ENCODE results near the gene RPL36AL. TPM values are rescaled to one million over a fixed set of nuclear protein-coding genes. Genes with fewer than 3 reads are reported as not detected.

Gene RPL36AL
- total RNA-seq, 1 donor from 2014 or later, result 225 TPM

DNA sequence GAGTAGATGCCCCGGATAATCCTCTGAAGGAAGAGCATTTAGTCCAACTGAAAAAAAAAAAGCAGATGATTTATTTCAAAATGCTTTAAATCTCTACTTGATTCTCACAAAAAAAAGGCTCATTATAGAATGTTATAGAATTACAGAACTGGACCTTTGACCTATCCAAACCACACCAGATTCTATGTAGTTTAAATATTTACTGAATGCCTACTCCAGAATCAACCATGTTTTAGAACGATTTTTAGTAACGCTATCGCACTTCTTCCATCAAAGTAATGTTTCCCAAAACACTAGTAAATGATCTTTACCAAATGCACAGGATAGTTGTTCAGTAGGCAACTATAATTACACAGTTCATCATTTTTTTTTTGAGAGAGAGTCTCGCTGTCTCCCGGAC, 36.8 kb downstream of the RPL36AL start:
- intact Hi-C loops (cut with micrococcal nuclease), result no loop called here

DNA sequence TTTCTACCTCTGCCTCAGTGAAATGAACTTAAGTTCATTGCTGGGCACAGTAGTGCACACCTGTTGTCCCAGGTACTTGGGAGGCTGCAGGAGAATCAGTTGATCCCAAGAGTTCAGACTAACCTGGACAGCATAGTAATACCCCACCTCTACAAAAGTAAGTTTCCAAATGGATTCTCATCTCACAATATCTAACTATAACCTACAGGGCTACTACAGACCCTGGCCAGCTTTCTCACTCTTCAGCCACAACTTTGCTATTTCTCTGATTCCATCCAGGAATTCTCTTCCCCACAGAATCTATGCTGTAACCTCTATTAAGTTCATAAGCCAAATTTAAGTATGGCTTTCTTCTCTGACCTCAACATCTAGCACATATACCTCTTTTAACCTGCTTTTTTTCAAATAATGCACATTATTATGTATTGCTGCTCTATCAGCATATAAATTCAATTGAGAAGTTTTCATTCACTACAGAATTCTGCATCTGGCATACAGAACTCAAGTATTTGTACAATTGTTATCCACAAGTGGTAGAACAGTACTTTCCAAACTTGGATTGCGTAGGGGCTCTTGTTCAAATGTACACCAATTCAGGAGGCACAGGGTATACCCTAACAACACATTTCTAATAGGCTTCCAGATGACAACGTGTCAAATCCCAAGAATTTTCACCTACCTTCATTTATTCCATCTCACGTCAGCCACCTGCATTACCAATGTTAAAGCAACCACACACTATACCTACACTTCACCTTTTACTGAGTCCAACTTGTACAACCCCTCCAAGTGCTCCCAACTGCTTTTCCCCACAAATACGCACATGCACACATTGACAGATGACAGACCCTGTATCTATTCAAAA, 38.1 kb downstream of the RPL36AL start:
- intact Hi-C loops (cut with micrococcal nuclease), result no loop called here

DNA sequence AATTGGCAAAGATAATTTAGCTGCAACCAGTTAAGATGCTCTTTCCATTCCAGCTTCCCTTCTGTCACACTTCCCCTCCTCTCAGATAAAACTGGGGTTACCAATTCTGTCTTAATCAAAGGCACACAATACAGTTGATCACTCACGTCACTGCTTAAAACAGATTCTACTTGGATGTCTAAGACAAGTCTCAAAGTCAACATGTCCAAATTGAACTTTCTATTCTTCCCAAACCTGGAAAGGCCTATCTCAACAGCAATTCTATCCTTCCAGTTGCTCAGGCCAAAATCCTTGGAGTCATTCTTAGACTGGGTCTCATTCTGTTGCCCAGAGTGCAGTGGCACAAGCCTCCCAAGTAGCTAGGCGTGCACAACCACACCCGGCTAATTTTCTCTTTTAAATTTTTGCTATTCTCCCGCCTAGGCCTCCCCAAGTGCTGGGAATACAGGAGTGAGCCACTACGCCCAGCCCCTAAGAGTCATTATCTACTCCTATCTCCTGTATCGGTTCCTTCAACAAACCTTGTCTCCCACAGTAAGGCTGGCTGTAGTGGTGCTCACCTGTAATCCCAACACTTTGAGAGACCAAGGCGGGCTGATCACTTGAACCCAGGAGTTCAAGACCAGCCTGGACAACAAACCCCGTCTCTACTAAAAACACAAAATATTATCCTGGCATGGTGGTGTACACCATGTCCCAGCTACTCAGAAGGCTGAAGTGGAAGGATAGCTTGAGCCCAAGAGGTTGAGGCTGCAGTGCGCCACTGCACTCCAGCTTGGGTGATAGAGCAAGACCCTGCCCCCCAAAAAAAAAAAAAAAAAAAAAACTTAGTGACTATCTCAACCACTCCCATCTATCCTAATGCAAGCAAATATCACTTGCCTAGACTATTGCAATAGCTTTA, 39.0 kb downstream of the RPL36AL start:
- intact Hi-C loops (cut with micrococcal nuclease), result no loop called here

DNA sequence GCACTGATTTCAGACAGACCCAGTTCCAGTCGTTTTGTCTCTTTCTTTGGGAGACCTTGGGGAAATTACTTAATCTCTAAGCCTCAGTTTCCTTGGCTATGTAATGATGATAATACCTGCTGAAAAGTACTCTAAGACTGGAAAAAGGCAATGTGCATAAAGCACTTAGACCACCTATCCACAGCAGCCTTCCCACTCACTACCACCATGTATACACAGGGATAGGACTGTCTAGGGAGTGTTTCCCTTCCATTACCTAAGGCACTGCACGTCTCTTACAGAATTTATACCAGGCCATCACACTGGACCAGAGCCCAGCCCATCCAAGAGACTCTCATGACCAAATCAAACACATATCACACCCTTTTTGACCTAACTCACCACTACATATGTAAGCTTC, 40.6 kb downstream of the RPL36AL start:
- intact Hi-C loops (cut with micrococcal nuclease), result no loop called here

DNA sequence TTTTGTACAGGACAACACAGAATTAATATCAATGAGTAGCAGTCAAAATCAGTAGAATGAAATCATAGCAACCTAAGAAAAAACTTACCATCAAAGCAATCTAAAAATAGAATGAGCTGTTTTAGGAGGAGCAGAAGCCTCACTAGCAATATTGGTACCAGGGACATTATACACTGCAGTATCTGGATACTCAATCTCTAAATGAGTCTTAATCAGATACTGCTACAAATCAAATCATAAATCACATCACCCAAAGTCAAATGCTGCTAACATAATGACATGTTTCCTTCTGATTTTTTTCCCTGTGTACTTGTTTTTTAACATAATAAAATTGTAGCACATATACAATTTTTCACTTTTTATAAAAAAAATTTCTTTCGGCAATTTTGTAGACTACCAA, 42.3 kb downstream of the RPL36AL start:
- intact Hi-C loops (cut with micrococcal nuclease), result no loop called here

DNA sequence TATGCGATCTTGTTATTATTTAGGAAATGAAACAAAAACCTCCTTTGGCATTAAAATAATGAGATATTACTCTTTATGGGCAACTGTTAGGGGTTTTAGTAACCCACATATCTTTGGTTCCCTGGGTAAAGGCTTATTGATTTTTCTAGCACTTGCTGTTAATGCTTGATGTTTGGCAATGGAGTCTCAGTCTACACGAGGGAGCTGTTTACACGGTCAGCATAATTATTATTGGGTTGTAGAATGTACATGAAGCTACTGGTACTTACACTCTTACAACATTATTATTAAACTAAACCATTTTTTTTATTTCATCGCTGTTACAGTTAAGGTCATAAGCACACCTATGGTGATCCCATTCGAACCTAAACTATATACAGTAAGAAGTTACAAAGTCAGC, 46.4 kb downstream of the RPL36AL start:
- intact Hi-C loops (cut with micrococcal nuclease), result no loop called here

DNA sequence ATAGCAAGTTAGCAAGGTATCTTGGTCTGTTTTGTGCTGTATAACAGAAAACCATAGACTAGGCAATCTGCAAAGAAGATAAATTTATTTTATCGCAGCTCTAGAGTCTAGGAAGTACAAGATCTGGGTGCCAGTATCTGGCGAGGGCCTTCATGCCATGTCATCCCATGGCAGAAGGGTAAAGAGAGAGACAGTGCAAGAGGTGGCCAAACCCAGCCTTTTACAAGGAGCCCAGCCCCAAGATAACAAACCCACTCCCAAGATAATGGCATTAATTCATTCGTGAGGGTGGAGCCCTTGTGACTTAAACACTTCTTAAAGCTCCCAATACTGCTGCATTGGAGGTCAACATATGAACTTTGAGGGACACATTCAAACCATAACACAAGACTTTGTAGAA, 51.1 kb downstream of the RPL36AL start:
- intact Hi-C loops (cut with micrococcal nuclease), result no loop called here

Other genes starting within 250 kb of the RPL36AL start
- gene RPS29, start 34.2 kb downstream of the RPL36AL start, total RNA-seq, result 2,033 and 2,075 TPM in 2 replicates
- 48.4 and 48.7 TPM in 2 replicates for gene LRR1, start 21.7 kb downstream of the RPL36AL start, total RNA-seq
- gene MGAT2, start 173 bp upstream of the RPL36AL start, total RNA-seq, result 69.2 and 70.0 TPM in 2 replicates
- gene DNAAF2, start 14.6 kb upstream of the RPL36AL start, total RNA-seq, result 6.3 and 6.6 TPM in 2 replicates
- 32.7 and 33.9 TPM in 2 replicates for gene POLE2, start 67.6 kb upstream of the RPL36AL start, total RNA-seq
- gene KLHDC1, start 72.5 kb upstream of the RPL36AL start, total RNA-seq, result 1.1 and 1.5 TPM in 2 replicates
- gene KLHDC2, start 147.5 kb upstream of the RPL36AL start, total RNA-seq, result 29.6 and 30.6 TPM in 2 replicates
- gene NEMF, start 232.2 kb upstream of the RPL36AL start, total RNA-seq, result 72.7 and 73.5 TPM in 2 replicates

Data from T-helper 2 cell treated with Interferon-gamma antibody and Interleukin-4, amounts not matched to agents 100 ng/mL and 5 ng/mL, for 36 hours (primary cell).